ENCODE measurements around the gene CPSF4L. TPM values are rescaled to one million over a fixed set of nuclear protein-coding genes. Genes with fewer than 3 reads are reported as not detected.

CPSF4L gene
- total RNA-seq, 2 experiments from 2014 or later = not detected

Other genes with a start within 250 kb of the CPSF4L start
- 10 to 100 TPM; 12.5 to 17.2 TPM for gene SLC39A11, start 169.2 kb downstream of the CPSF4L start, total RNA-seq
- gene SSTR2, start 96.9 kb downstream of the CPSF4L start, total RNA-seq = under 1 TPM; 0.11 to 0.16 TPM
- gene COG1, start 68.8 kb downstream of the CPSF4L start, total RNA-seq = 10 to 100 TPM; 25.6 to 39.0 TPM
- under 1 TPM; 0.87 to 0.91 TPM for gene CDC42EP4, start 50.1 kb upstream of the CPSF4L start, total RNA-seq

Data from activated CD4-positive, alpha-beta T cell treated with anti-CD3 and anti-CD28 coated beads for 36 hours (primary cell).